ENCODE results near the gene PGAM1. TPM values are rescaled to one million over a fixed set of nuclear protein-coding genes. Genes with fewer than 3 reads are reported as not detected.

The PGAM1 gene
- total RNA-seq, 1 experiment from 2014 or later: 497 TPM

DNA sequence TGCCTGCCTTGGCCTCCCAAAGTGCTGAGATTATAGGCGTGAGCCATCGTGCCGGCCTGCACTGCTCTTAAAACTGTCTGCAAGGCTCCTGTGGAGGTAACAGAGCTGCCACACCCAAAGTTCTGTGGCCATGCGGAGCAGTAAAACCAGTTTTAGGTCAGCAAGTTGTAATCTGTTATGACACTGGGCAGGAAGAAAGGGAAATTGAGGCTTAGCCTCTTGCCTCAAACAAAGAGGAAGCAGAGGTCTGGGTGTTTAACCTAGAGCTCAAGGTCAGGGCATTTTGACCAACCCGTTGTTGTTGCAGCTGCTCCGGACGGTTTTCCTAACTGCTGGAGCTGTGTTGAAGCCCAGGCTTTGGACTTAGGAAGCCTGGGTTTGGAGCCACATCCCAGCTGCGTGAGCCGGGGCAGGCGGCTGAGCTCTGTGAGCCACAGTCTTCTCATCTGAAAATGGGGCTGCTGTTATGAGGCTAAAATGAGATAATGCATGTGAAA is 17.4 kb upstream of the PGAM1 start (continued):
- TF ChIP-seq, protein P1, sequence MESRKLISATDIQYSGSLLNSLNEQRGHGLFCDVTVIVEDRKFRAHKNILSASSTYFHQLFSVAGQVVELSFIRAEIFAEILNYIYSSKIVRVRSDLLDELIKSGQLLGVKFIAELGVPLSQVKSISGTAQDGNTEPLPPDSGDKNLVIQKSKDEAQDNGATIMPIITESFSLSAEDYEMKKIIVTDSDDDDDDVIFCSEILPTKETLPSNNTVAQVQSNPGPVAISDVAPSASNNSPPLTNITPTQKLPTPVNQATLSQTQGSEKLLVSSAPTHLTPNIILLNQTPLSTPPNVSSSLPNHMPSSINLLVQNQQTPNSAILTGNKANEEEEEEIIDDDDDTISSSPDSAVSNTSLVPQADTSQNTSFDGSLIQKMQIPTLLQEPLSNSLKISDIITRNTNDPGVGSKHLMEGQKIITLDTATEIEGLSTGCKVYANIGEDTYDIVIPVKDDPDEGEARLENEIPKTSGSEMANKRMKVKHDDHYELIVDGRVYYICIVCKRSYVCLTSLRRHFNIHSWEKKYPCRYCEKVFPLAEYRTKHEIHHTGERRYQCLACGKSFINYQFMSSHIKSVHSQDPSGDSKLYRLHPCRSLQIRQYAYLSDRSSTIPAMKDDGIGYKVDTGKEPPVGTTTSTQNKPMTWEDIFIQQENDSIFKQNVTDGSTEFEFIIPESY (IDR thresholded peaks at IDR 0.05; ENCODE audit: extremely low read depth, insufficient replicate concordance, low read length): no peak
- TF ChIP-seq FOSL1 (IDR thresholded peaks at IDR 0.05; ENCODE audit: low read depth) (no peak), EGR1 (IDR thresholded peaks at IDR 0.05; ENCODE audit: low read depth) (no peak), RAD21 (IDR thresholded peaks at IDR 0.05; ENCODE audit: low read depth) (no peak), CBX3 (IDR thresholded peaks at IDR 0.05; ENCODE audit: low read depth) (no peak; the same call in 1 of the 2 replicates), SP1 (IDR thresholded peaks at IDR 0.05; ENCODE audit: low read depth) (peak; percentile 51; the same call in 1 of the 2 replicates), ZFX (IDR thresholded peaks at IDR 0.05) (no peak)

DNA sequence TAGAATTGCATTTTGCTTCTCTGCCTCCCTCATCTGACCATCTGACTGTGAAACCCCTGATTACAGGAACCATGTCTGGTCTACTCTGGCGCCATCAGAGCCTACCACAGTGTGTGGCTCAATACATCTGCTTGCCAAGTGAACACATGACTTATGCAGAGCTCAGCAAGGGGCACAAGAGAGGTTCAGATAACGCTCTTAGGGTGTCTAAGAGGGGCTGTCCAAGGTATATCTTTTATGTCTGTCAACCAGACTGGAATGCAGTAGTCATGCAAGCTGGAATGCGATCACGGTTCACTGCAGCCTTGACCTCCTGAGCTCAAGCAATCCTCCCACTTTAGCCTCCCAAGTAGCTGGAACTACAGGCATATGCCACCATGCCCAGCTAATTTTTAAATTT is 14.6 kb upstream of the PGAM1 start:
- Histone ChIP-seq H3K9me3 (ENCODE audit: control insufficient read depth in 1 of 2, insufficient read depth in 1 of 2, low read depth in 1 of 2, low read length in 2 of 2) (no peaks in the 10 kb centered on the region), H3K9ac (ENCODE audit: low read length) (no peak overlapping the region), H3K4me3 (replicated peaks in 1 of 2; ENCODE audit: low read depth in 1 of 2, low read length in 2 of 2) (no peak overlapping the region), H3K4me1 (ENCODE audit: control insufficient read depth in 1 of 2, insufficient read depth in 2 of 2, low read length in 2 of 2) (peaks cover 10 to 69% of the 10 kb centered on the region in 2 experiments; a peak in 3 of 4 replicates), H3K27me3 (ENCODE audit: insufficient read depth, low read length) (no peaks in the 10 kb centered on the region), H3K36me3 (ENCODE audit: control insufficient read depth in 1 of 2, insufficient read depth in 2 of 2, low read length in 2 of 2) (no peaks in the 10 kb centered on the region), H2AFZ (ENCODE audit: low read depth, low read length, poor library complexity, severe bottlenecking) (no peak overlapping the region), H3K4me2 (ENCODE audit: low read length) (peak overlapping the region; percentile 53), H3K27ac (ENCODE audit: low read depth, low read length) (no peak overlapping the region), H3K79me2 (ENCODE audit: insufficient read depth, low read length) (no peaks in the 10 kb centered on the region), H3K9me2 (ENCODE audit: insufficient read depth) (no peaks in the 10 kb centered on the region), H4K20me1 (ENCODE audit: insufficient read depth) (no peaks in the 10 kb centered on the region)
- CTCF ChIA-PET: interaction anchor here (1.2 kb wide), 1 partner anchor 10 kb away, joined by 4 read pairs; the partner anchor contains the start of gene RRP12
- no peak for ATAC-seq
- no peak for DNase-seq (ENCODE audit: low read depth, low spot score)
- POLR2A ChIA-PET: interaction anchor here (1.1 kb wide), 1 partner anchor 11 kb away, joined by 3 read pairs; the partner anchor contains the start of gene RRP12
- RAD21 ChIA-PET (ENCODE audit: low non-redundant PET in 1 of 2, low total read pairs in 2 of 2, uncharacterized antibody in 2 of 2, unreplicated experiment in 2 of 2): no interaction called here
- BruUV-seq (replicated peaks): no TSS peak
- TF ChIP-seq, protein P1 (IDR thresholded peaks at IDR 0.05; ENCODE audit: extremely low read depth, insufficient replicate concordance, low read length): no peak
- TF ChIP-seq SRF (IDR thresholded peaks at IDR 0.05; ENCODE audit: low read depth): no peak
- TF ChIP-seq RAD21 (IDR thresholded peaks at IDR 0.05; ENCODE audit: low read depth): no peak
- no peak for TF ChIP-seq SP1 (IDR thresholded peaks at IDR 0.05; ENCODE audit: low read depth)
- TF ChIP-seq, protein P2, sequence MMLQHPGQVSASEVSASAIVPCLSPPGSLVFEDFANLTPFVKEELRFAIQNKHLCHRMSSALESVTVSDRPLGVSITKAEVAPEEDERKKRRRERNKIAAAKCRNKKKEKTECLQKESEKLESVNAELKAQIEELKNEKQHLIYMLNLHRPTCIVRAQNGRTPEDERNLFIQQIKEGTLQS (IDR thresholded peaks at IDR 0.05): no peak
- TF ChIP-seq ZNF274 (IDR thresholded peaks at IDR 0.05; ENCODE audit: low read depth, low read length): no peak
- intact Hi-C loops (cut with micrococcal nuclease): no loop called here
